Neuronal stem cell (in vitro differentiated cells): Measurements from ENCODE around the gene TMEM132A.

Experiments
- DNase-seq: peaks from one replicate; pipeline ENCODE4 v3.0.0-alpha.2; 2013; ENCODE audit warnings: low spot score
- H2AFZ ChIP-seq: one replicate; pipeline ENCODE4 v1.6.1; 2013; ENCODE audit warnings: mild to moderate bottlenecking, low read length, inconsistent platforms
- H2AK5ac ChIP-seq: 2 replicates; pipeline ENCODE4 v1.6.1; 2013; ENCODE audit warnings: low read depth, mild to moderate bottlenecking, inconsistent platforms, low read length, moderate library complexity, mixed read lengths
- H2BK120ac ChIP-seq: 2 replicates; pipeline ENCODE4 v1.6.1; 2013; ENCODE audit warnings: low read depth, mild to moderate bottlenecking, inconsistent platforms, low read length, moderate library complexity, mixed read lengths
- H2BK12ac ChIP-seq: one replicate; pipeline ENCODE4 v1.6.1; 2013; ENCODE audit warnings: low read length, inconsistent platforms
- H2BK15ac ChIP-seq: 2 replicates; pipeline ENCODE4 v1.6.1; 2013; ENCODE audit warnings: mild to moderate bottlenecking, low read length, inconsistent platforms, mixed read lengths
- H2BK5ac ChIP-seq: one replicate; pipeline ENCODE4 v1.6.1; 2013; ENCODE audit warnings: inconsistent platforms, mild to moderate bottlenecking, low read length, moderate library complexity
- H3K14ac ChIP-seq: one replicate; pipeline ENCODE4 v1.6.1; 2013; ENCODE audit warnings: low read length, inconsistent platforms
- H3K18ac ChIP-seq: 2 replicates; pipeline ENCODE4 v1.6.1; 2013; ENCODE audit warnings: low read length, inconsistent platforms
- H3K23ac ChIP-seq: 2 replicates; pipeline ENCODE4 v1.6.1; 2013; ENCODE audit warnings: low read depth, mild to moderate bottlenecking, mixed read lengths, low read length, inconsistent platforms; ENCODE audit not compliant: poor library complexity
- H3K27ac ChIP-seq: replicated peaks from 3 replicates; pipeline ENCODE4 v1.5.1; 2013; ENCODE audit warnings: low read length, inconsistent platforms
- H3K27me3 ChIP-seq, 3 experiments: 2 replicates each; pipeline ENCODE4 v1.6.1; 2013; ENCODE audit warnings: low read length in 3 of 3, mild to moderate bottlenecking in 2 of 3, inconsistent platforms in 1 of 3, low read depth in 1 of 3, mixed read lengths in 1 of 3, moderate library complexity in 1 of 3; ENCODE audit not compliant: control insufficient read depth in 3 of 3, insufficient read depth in 3 of 3
- H3K36me3 ChIP-seq, 2 donors: replicated peaks in 1 of 2; 2 replicates each; pipeline ENCODE4 v1.6.1; 2013; ENCODE audit warnings: low read length in 2 of 2; ENCODE audit not compliant: control insufficient read depth in 2 of 2, insufficient read depth in 2 of 2
- H3K4ac ChIP-seq: 2 replicates; pipeline ENCODE4 v1.6.1; 2013; ENCODE audit warnings: inconsistent platforms, mild to moderate bottlenecking, low read length, moderate library complexity
- H3K4me1 ChIP-seq, 2 donors: 1 replicate in 1 of 2; 2 replicates in 1 of 2; pipeline ENCODE4 v1.6.1; 2013; ENCODE audit warnings: low read length in 2 of 2, low read depth in 1 of 2; ENCODE audit not compliant: control insufficient read depth in 2 of 2, insufficient read depth in 1 of 2
- H3K4me2 ChIP-seq: one replicate; pipeline ENCODE4 v1.6.1; 2013; ENCODE audit warnings: mild to moderate bottlenecking, low read length, inconsistent platforms; ENCODE audit not compliant: insufficient read depth, poor library complexity, severe bottlenecking
- H3K4me3 ChIP-seq, 2 donors: 2 replicates each; pipeline ENCODE4 v1.5.1; 2013; ENCODE audit warnings: low read length in 2 of 2, mild to moderate bottlenecking in 2 of 2, inconsistent platforms in 1 of 2, moderate library complexity in 1 of 2
- H3K79me1 ChIP-seq: one replicate; pipeline ENCODE4 v1.6.1; 2013; ENCODE audit warnings: low read depth, mild to moderate bottlenecking, inconsistent platforms, low read length, moderate library complexity
- H3K9ac ChIP-seq: one replicate; pipeline ENCODE4 v1.6.1; 2013; ENCODE audit warnings: mild to moderate bottlenecking, low read depth, low read length, inconsistent platforms; ENCODE audit not compliant: poor library complexity
- H3K9me3 ChIP-seq, 2 donors: replicated peaks in 1 of 2; 2 replicates each; pipeline versions ENCODE3 to v1.6.1; 2013; ENCODE audit warnings: low read length in 2 of 2, mild to moderate bottlenecking in 2 of 2, inconsistent platforms in 1 of 2, low read depth in 1 of 2, mixed read lengths in 1 of 2, moderate library complexity in 1 of 2; ENCODE audit not compliant: control insufficient read depth in 2 of 2, insufficient read depth in 1 of 2
- H4K8ac ChIP-seq: one replicate; pipeline ENCODE4 v1.6.1; 2013; ENCODE audit warnings: low read depth, mild to moderate bottlenecking, inconsistent platforms, low read length, moderate library complexity
- H4K91ac ChIP-seq: one replicate; pipeline ENCODE4 v1.6.1; 2013; ENCODE audit warnings: low read length, low read depth, mild to moderate bottlenecking, inconsistent platforms; ENCODE audit not compliant: poor library complexity
- WGBS, 2 donors: extraction: QIAGEN DNeasy Blood & Tissue Kit; methylation state at CpG; one replicate each; pipeline ENCODE4 v1.1.7; 2013; ENCODE audit warnings: missing lambda C conversion rate in 2 of 2, mixed read lengths in 1 of 2; ENCODE audit not compliant: insufficient read length in 2 of 2, insufficient replicate concordance in 1 of 2; ENCODE audit errors: extremely low coverage in 2 of 2; 5-methylcytosine and 5-hydroxymethylcytosine counted together

Gene TMEM132A

GRCh38 chr11:60952742-60953170 lies 28.5 kb downstream of the TMEM132A start:
- H3K23ac ChIP-seq = no peak overlapping the region
- no peak overlapping the region for H2BK12ac ChIP-seq
- no peak for DNase-seq
- H3K4me2 ChIP-seq = no peak overlapping the region
- no peak overlapping the region for H3K27ac ChIP-seq
- no peak overlapping the region for H4K8ac ChIP-seq
- H2BK15ac ChIP-seq = peak overlapping the region; percentile 88
- peak overlapping the region; percentile 75 for H2BK5ac ChIP-seq
- H3K4ac ChIP-seq = no peak overlapping the region
- H4K91ac ChIP-seq = no peak overlapping the region
- peaks cover 16 to 17% of the 10 kb centered on the region in 2 donors for H3K4me1 ChIP-seq
- no peak overlapping the region for H2BK120ac ChIP-seq
- H3K36me3 ChIP-seq = no peaks in the 10 kb centered on the region
- H3K9me3 ChIP-seq = no peaks in the 10 kb centered on the region
- H2AFZ ChIP-seq = peak overlapping the region; percentile 79
- H3K4me3 ChIP-seq = no peak overlapping the region
- peak overlapping the region; percentile 43 for H2AK5ac ChIP-seq
- H3K18ac ChIP-seq = peak overlapping the region; percentile 95
- peaks cover 2 to 17% (median 3%) of the 10 kb centered on the region in 3 experiments for H3K27me3 ChIP-seq
- no peak overlapping the region for H3K9ac ChIP-seq
- H3K79me1 ChIP-seq = peaks cover 2% of the 10 kb centered on the region
- no CpG with 5 or more reads among the region's 3 CpGs for WGBS, 2 donors
- H3K14ac ChIP-seq = no peak overlapping the region

- H3K4ac ChIP-seq = no peak overlapping the region
- no peak overlapping the region for H3K14ac ChIP-seq
- no peak overlapping the region for H2BK12ac ChIP-seq
- no peak overlapping the region for H4K8ac ChIP-seq
- H3K79me1 ChIP-seq = peaks cover 2% of the 10 kb centered on the region
- H3K9ac ChIP-seq = no peak overlapping the region
- H3K27ac ChIP-seq = no peak overlapping the region
- no peak overlapping the region for H2BK5ac ChIP-seq
- H3K4me3 ChIP-seq = no peak overlapping the region
- DNase-seq = no peak
- no peak overlapping the region for H3K18ac ChIP-seq
- no peak overlapping the region for H2BK120ac ChIP-seq
- H2AK5ac ChIP-seq = no peak overlapping the region
- peak overlapping the region; percentile 59 for H2AFZ ChIP-seq
- H3K36me3 ChIP-seq = no peaks in the 10 kb centered on the region
- H4K91ac ChIP-seq = no peak overlapping the region
- H3K27me3 ChIP-seq = peaks cover 2 to 17% (median 3%) of the 10 kb centered on the region in 3 experiments
- no CpG with 5 or more reads among the region's 6 CpGs for WGBS, 2 donors
- no peak overlapping the region for H3K4me2 ChIP-seq
- H3K9me3 ChIP-seq = no peaks in the 10 kb centered on the region
- H2BK15ac ChIP-seq = no peak overlapping the region
- peaks cover 10 to 11% of the 10 kb centered on the region in 2 donors for H3K4me1 ChIP-seq
- no peak overlapping the region for H3K23ac ChIP-seq
Observed at GRCh38 chr11:60953781-60954180, 29.5 kb downstream of the TMEM132A start.

- Histone ChIP-seq H3K27ac (no peak overlapping the region), H2BK12ac (no peak overlapping the region), H2BK120ac (no peak overlapping the region), H3K36me3 (no peaks in the 10 kb centered on the region), H3K4ac (no peak overlapping the region), H4K91ac (no peak overlapping the region), H3K4me2 (no peak overlapping the region), H2AK5ac (no peak overlapping the region), H3K23ac (no peak overlapping the region), H3K27me3 (peaks cover 2 to 17% (median 3%) of the 10 kb centered on the region in 3 experiments), H4K8ac (no peak overlapping the region), H3K4me3 (no peak overlapping the region), H2AFZ (no peak overlapping the region), H3K4me1 (peaks cover 10 to 11% of the 10 kb centered on the region in 2 donors), H3K14ac (no peak overlapping the region), H3K79me1 (peaks cover 2% of the 10 kb centered on the region), H3K9me3 (no peaks in the 10 kb centered on the region), H3K9ac (no peak overlapping the region), H2BK15ac (peak overlapping the region; percentile 1), H3K18ac (no peak overlapping the region), H2BK5ac (no peak overlapping the region)
- no peak for DNase-seq
- WGBS, 2 donors = no CpG with 5 or more reads among the region's 5 CpGs
Observed at GRCh38 chr11:60954421-60954820, 30.2 kb downstream of the TMEM132A start.

- Histone ChIP-seq H3K4me2 (no peak overlapping the region), H3K4me1 (peaks cover 9 to 10% of the 10 kb centered on the region in 2 donors), H3K9me3 (no peaks in the 10 kb centered on the region), H3K14ac (no peak overlapping the region), H3K27me3 (peaks cover 3 to 12% (median 6%) of the 10 kb centered on the region in 3 experiments), H2BK5ac (no peak overlapping the region), H3K9ac (no peak overlapping the region), H3K18ac (peak overlapping the region; percentile 4), H2BK120ac (no peak overlapping the region), H3K79me1 (peaks cover 2% of the 10 kb centered on the region), H2BK15ac (no peak overlapping the region), H2BK12ac (no peak overlapping the region), H3K27ac (no peak overlapping the region), H4K8ac (no peak overlapping the region), H3K36me3 (no peaks in the 10 kb centered on the region), H4K91ac (no peak overlapping the region), H3K4ac (no peak overlapping the region), H2AFZ (no peak overlapping the region), H3K4me3 (no peak overlapping the region), H3K23ac (no peak overlapping the region), H2AK5ac (peak overlapping the region; percentile 80)
- no peak for DNase-seq
- no CpG with 5 or more reads among the region's 5 CpGs for WGBS, 2 donors
Observed at GRCh38 chr11:60955571-60955970, 31.3 kb downstream of the TMEM132A start.
